C4-2B (cell line): ENCODE results near the gene GFY.

Experiments used
- ZFX ChIP-seq: fragments of 450-650 bp; IDR thresholded peaks from 2 replicates; pipeline ENCODE4 v1.6.1; 2017
- TF ChIP-seq, protein P1 (sequence below): fragments of 450-650 bp; conservative IDR thresholded peaks from 2 replicates; pipeline ENCODE4 v1.5.1; 2017; ENCODE audit warnings: mild to moderate bottlenecking

- TF ChIP-seq, protein P1, sequence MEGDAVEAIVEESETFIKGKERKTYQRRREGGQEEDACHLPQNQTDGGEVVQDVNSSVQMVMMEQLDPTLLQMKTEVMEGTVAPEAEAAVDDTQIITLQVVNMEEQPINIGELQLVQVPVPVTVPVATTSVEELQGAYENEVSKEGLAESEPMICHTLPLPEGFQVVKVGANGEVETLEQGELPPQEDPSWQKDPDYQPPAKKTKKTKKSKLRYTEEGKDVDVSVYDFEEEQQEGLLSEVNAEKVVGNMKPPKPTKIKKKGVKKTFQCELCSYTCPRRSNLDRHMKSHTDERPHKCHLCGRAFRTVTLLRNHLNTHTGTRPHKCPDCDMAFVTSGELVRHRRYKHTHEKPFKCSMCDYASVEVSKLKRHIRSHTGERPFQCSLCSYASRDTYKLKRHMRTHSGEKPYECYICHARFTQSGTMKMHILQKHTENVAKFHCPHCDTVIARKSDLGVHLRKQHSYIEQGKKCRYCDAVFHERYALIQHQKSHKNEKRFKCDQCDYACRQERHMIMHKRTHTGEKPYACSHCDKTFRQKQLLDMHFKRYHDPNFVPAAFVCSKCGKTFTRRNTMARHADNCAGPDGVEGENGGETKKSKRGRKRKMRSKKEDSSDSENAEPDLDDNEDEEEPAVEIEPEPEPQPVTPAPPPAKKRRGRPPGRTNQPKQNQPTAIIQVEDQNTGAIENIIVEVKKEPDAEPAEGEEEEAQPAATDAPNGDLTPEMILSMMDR, result no peak
- no peak for TF ChIP-seq ZFX
Observed at GRCh38 chr19:49432141-49433073, 7.2 kb downstream of the GFY start.
